Testis (tissue), 3 donors: ENCODE results near the gene ESYT2. TPM values are rescaled to one million over a fixed set of nuclear protein-coding genes. Genes with fewer than 3 reads are reported as not detected.

Experiments used
- DNase-seq: peaks from one replicate; pipeline ENCODE4 v3.0.0-alpha.2; 2019
- H3K27ac ChIP-seq, 2 donors: fragments of 200-600 bp; sonication (generic); one replicate each; pipeline ENCODE4 v1.5.1; 2019
- H3K27me3 ChIP-seq: fragments of 200-600 bp; sonication (generic); one replicate; pipeline ENCODE4 v1.5.1; 2019
- H3K36me3 ChIP-seq: fragments of 200-600 bp; sonication (generic); one replicate; pipeline ENCODE4 v1.5.1; 2017; ENCODE audit warnings: low read depth; ENCODE audit errors: missing control alignments
- H3K4me1 ChIP-seq: fragments of 200-600 bp; sonication (generic); one replicate; pipeline ENCODE4 v1.5.1; 2019
- H3K4me3 ChIP-seq, 2 donors: fragments of 200-600 bp; sonication (generic); one replicate each; pipeline ENCODE4 v1.5.1; 2017 to 2019
- H3K9me3 ChIP-seq: fragments of 200-600 bp; sonication (generic); one replicate; pipeline ENCODE4 v1.5.1; 2017
- POLR2A ChIP-seq: fragments of 450-650 bp; IDR thresholded peaks from one replicate; pipeline ENCODE4 v1.6.1; 2017; ENCODE audit warnings: antibody characterized with exemption, mild to moderate bottlenecking, moderate library complexity
- WGBS, 2 donors: methylation state at CpG; one replicate each; pipeline ENCODE4 v1.1.5; 2018; 5-methylcytosine and 5-hydroxymethylcytosine counted together
- intact Hi-C: fragments of 100-400 bp; cut with DNase I; formaldehyde crosslinking; loops from one replicate; pipeline ENCODE4 v1.15.1; 2023; ENCODE audit warnings: low total_unique reads
- polyA plus RNA-seq: library from polyadenylated mRNA; stranded (reverse); fragments of 350-450 nt; fragmentation: Illumina TruSeq; extraction: RNeasy Lipid Tissue Mini Kit (QIAGEN cat#74804); gene quantifications from one replicate; pipeline ENCODE4 v1.2.3, GENCODE V29; 2014; ENCODE audit warnings: low read depth, low replicate concordance; ENCODE audit not compliant: insufficient read depth
- total RNA-seq, 2 donors: library from RNA; depleted of rRNA; stranded (reverse); fragments of >200 nt; gene quantifications; one replicate each; pipeline ENCODE4 v1.2.3, GENCODE V29; 2016
- TF ChIP-seq, protein P1 (sequence below), 3 experiments: fragments of 450-650 bp in 2 of 3; fragments of 200-600 bp in 1 of 3; sonication (generic) in 1 of 3; IDR thresholded peaks; one replicate each; pipeline ENCODE4 v1.5.1; 2016 to 2019; ENCODE audit warnings: antibody characterized with exemption in 3 of 3, mild to moderate bottlenecking in 2 of 3, moderate library complexity in 1 of 3

Gene ESYT2
- total and polyA plus RNA-seq, 3 donors from 2014 or later: 53.9 to 73.1 (median 61.1) TPM

DNA sequence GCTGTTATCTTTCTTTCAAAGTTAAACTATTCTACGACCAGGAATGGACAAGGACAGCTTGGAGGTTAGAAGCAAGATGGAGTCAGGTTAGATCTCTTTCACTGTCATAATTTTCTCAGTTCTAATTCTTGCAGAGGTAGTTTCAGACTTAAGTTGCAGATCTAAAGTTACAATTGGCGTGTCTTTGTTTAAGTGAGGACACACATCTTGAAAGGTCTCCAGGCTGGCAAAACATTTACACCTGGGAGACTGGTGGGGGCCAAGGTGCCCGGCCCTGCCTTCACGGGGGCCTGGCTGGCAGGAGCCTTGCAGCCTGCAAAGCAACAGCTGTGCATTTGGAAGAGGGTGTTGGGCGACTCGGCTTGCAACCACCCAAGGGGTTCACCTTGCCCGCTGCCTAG is 25.4 kb upstream of the ESYT2 start:
- WGBS, 2 donors: 72 to 87% methylated on average over 5 to 7 of the region's 7 CpGs
- no peak for TF ChIP-seq POLR2A
- TF ChIP-seq, protein P1, sequence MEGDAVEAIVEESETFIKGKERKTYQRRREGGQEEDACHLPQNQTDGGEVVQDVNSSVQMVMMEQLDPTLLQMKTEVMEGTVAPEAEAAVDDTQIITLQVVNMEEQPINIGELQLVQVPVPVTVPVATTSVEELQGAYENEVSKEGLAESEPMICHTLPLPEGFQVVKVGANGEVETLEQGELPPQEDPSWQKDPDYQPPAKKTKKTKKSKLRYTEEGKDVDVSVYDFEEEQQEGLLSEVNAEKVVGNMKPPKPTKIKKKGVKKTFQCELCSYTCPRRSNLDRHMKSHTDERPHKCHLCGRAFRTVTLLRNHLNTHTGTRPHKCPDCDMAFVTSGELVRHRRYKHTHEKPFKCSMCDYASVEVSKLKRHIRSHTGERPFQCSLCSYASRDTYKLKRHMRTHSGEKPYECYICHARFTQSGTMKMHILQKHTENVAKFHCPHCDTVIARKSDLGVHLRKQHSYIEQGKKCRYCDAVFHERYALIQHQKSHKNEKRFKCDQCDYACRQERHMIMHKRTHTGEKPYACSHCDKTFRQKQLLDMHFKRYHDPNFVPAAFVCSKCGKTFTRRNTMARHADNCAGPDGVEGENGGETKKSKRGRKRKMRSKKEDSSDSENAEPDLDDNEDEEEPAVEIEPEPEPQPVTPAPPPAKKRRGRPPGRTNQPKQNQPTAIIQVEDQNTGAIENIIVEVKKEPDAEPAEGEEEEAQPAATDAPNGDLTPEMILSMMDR (IDR thresholded peaks at IDR 0.05): no peak
- no peak overlapping the region for H3K4me3 ChIP-seq
- peaks cover 24% of the 10 kb centered on the region for H3K4me1 ChIP-seq
- no peaks in the 10 kb centered on the region for H3K27me3 ChIP-seq
- intact Hi-C loops: no loop called here
- H3K9me3 ChIP-seq: no peaks in the 10 kb centered on the region
- no peaks in the 10 kb centered on the region for H3K36me3 ChIP-seq
- DNase-seq: no peak
- no peak overlapping the region for H3K27ac ChIP-seq

DNA sequence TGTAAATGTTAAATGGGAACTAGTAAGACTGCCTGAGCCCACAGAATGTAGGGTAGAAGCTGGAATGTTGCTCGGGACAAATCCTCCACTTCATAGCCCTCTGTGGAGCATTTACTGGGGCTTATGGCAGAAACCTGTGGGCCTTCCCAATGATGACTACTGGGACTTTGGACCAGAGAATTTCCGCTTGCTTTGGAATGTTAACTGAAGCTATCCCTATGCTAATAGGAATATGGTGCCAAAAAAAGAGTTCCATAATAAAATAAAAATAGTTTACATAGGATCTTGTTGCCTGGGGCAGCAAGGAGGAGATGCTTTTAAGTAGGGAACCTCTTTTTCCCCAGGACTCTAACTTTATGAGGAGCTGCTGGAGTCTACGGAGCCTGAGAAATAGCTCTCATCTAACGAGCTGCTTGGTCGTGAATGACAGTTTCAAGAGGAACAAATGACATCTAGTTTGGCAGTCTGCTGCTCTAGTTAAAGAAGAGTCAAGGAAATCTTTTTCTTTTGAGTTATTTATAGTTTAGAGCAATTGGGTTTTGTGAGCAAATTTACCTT is 21.3 kb upstream of the ESYT2 start:
- H3K4me1 ChIP-seq: no peaks in the 10 kb centered on the region
- H3K27me3 ChIP-seq: no peaks in the 10 kb centered on the region
- H3K4me3 ChIP-seq: no peak overlapping the region
- TF ChIP-seq, protein P1 (IDR thresholded peaks at IDR 0.05): no peak
- TF ChIP-seq POLR2A: no peak
- H3K36me3 ChIP-seq: no peaks in the 10 kb centered on the region
- no peaks in the 10 kb centered on the region for H3K9me3 ChIP-seq
- H3K27ac ChIP-seq: no peak overlapping the region
- WGBS, 2 donors: 66 to 75% methylated on average over 5 of the region's 5 CpGs
- intact Hi-C loops: no loop called here
- DNase-seq: no peak

DNA sequence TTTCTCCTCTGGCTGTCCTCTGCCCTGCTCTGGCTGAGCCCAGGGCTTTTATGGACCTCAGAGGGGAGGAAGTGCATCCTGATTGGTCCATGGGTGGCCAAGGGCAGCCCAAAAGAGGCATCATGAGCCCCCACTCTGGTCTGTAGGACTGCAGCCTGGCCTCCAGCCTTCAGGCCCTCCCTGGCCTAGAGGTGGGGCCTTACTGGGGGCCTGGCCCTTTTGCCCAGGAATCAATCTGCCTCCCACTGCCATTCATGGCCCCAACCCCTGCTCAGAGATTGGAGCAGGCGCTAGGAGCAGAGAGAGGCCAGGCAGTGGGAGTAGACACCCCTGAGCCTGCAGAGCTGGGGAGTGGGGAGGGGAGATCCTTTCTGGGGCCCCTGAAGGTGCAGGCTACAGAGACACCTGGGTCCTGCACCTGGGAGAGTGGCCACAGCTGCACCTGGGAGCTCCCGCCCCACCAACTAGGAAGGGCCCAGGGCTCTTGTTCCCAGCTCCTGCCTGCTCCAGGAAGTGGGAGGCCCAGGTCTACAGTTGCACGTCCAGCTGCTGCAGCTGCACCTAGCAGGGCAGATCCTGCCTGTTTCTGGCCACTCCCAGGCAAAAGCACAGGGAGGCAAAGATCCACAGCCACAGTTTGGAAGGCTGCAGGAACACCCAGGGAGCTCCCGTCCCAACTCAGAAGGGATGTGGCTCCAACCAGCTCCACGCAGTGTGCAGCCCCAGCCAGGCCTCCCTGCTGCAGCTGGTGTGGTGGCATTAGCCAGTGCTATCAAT is 20.6 kb upstream of the ESYT2 start:
- no peak for TF ChIP-seq POLR2A
- TF ChIP-seq, protein P1 (IDR thresholded peaks at IDR 0.05): no peak
- Histone ChIP-seq H3K9me3 (no peaks in the 10 kb centered on the region), H3K27me3 (no peaks in the 10 kb centered on the region), H3K4me1 (no peaks in the 10 kb centered on the region), H3K27ac (no peak overlapping the region), H3K36me3 (no peaks in the 10 kb centered on the region), H3K4me3 (no peak overlapping the region)
- DNase-seq: no peak
- WGBS, 2 donors: 80 to 81% methylated on average over 1 to 5 of the region's 5 CpGs
- intact Hi-C loops: no loop called here

DNA sequence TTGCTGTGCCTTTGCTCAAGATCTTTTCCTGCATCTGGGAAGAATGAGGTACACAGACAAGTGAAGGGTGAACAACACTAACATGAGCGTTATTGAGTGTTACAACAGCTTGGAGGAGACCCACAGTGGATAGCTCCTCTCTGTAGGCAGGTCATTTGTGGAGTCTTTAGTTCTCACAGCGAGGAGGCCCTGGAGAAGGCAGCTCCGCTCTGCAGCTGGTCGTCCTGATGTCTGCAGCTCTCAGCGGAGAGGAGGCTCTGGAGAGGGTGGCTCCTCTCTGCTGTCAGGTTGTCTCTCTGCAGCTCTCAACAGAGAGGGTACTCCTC is 20.1 kb upstream of the ESYT2 start:
- intact Hi-C loops: no loop called here
- Histone ChIP-seq H3K36me3 (no peaks in the 10 kb centered on the region), H3K9me3 (no peaks in the 10 kb centered on the region), H3K4me3 (no peak overlapping the region), H3K4me1 (no peaks in the 10 kb centered on the region), H3K27me3 (no peaks in the 10 kb centered on the region), H3K27ac (no peak overlapping the region)
- 79 to 95% methylated on average over 3 to 5 of the region's 5 CpGs for WGBS, 2 donors
- no peak for DNase-seq
- TF ChIP-seq, protein P1 (IDR thresholded peaks at IDR 0.05): no peak
- no peak for TF ChIP-seq POLR2A

DNA sequence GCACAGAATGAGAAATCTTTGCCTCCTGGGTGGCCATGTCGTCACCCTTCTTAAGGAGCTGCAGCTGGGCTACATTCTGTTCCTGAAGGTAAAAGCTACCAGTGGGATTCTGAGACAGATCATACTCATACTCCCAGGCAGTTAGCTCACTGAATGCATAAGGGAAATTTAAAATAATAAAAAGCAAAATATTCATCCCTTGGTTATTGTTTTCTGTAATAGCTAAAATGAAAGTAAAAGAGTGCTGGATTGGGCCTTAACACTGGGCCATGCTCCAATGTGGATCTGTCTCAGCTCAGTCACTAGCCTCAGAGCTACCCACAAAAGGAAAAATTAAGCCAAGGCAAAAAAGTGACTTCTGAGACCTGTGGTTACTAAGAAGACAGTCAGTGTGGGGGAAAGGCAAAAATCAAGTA is 18.1 kb upstream of the ESYT2 start:
- Histone ChIP-seq H3K36me3 (no peaks in the 10 kb centered on the region), H3K4me1 (no peaks in the 10 kb centered on the region), H3K27ac (peak overlapping the region in 1 of 2 donors; percentile 42), H3K9me3 (no peaks in the 10 kb centered on the region), H3K27me3 (no peaks in the 10 kb centered on the region), H3K4me3 (no peak overlapping the region)
- no peak for DNase-seq
- WGBS, 2 donors: 49 to 58% methylated on average over 1 of the region's 1 CpG
- intact Hi-C loops: no loop called here
- TF ChIP-seq, protein P1 (IDR thresholded peaks at IDR 0.05): no peak
- no peak for TF ChIP-seq POLR2A
